HUDEP-2 (cell line): Measurements from ENCODE around the gene SCGB1D1.

Experiments
- DNase-seq, 76 experiments: peaks; one replicate each; lab custom pipeline; 2025; ENCODE audit not compliant: unreplicated experiment in 76 of 76; lab: John Stamatoyannopoulos, UW

SCGB1D1 gene

DNA sequence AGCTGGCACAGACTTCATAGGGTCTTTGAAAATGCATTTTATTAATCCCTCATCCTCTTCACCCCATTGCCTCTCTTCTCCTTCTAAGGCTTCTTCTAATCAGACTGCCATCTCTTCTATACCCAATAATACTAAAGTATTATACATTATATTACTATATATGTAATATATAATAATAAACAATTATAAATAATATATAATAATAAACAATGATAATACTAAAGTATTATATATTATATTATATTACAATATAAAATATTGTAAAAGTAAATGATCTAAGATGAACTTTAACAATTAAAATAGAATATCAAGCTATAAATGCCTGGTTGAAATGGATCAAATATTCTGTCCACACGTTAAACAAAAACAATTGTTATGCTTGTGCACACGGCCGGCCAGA is 31.5 kb downstream of the SCGB1D1 start:
- no peak for DNase-seq

DNA sequence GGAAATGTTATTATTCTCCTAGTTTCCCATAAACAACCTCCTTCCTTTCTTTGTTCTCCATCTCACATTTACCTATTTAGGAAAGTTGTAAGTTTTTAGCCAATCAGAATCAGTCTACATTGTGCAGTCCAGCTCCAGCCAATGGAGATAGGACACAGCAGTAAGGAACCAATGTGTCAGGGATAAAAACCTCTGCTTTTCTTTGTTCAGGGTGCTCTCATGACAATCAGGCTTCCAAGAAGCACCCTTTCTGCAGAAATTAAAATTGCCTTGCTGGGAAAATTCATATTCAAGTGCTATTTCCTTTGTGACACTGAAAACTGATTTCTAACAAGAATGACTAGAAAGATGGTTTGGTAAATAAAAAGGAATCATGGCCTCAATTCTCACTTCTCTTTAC is 33.1 kb downstream of the SCGB1D1 start:
- no peak for DNase-seq

DNA sequence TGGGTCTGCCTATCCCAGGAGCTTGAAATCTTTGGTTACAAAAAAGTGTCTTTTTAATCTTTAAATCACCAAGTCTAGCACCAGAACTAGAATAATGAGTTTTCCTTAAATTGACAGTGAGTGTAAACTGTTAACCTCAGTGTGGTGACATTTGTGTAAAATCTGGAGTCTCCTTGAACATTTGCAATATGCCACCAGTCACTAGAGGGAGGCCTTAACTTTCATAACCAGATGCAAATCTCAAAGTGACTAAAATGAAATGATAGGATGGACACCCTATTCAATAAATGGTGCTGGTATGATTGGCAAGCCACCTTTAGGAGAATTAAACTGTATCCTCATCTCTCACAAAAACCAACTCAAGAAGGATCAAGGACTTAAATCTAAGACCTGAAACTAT is 43.7 kb downstream of the SCGB1D1 start:
- no peak for DNase-seq

DNA sequence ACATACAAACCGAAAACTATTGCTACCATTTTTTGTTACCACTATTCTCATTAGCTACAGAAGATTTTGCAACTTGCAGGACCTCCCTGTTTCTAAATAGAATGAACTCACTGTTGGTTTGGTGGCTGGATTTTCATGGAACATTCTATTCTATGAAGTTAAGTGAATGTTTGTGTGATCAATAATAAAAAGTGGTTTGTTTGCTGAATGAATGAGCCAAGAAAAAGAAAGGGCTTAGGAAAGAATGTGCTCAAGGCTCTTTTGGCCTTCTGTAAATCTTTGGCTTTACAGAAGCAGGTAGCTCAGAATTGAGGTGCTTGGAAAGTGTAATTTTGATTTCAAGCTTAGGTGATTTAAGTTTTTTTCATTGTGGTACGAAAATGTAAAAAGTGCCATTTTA is 46.2 kb downstream of the SCGB1D1 start:
- no peak for DNase-seq

DNA sequence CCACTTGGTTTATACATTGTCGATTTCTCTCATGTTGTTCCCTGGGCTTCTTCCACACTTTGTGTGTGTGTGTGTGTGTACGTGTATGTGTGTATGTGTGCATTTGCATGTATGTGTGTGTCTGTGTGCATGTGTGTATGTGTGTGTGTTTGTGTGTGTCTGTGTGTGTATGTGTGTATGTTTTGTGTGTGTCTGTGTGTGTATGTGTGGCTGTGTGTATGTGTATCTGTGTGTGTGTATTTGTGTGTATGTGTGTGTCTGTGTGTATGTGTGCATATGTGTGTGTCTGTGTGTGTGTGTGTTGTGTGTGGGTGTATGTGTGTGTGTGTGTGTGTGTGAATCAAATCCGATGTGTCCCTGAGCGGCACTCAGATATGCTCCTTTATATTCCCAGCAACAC is 47.5 kb downstream of the SCGB1D1 start:
- no peak for DNase-seq

DNA sequence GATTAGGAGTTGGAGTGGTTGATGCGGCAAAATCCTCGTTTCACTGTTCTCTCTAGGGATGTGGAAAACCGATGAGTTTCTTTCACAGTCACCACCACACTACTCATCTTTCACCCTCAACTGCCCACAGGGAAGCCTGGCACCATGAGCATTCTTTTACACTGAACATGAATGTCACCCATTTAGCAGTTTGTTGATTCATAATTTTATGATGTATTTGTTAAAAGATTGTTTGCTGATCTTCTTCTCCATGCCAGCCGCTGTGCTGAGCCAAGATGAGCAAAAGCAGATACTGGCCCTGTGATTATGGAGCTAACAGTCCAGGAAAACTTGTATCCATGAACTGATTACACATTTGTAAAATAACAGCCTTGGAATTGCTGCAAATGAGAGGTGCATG is 48.1 kb downstream of the SCGB1D1 start:
- no peak for DNase-seq

DNA sequence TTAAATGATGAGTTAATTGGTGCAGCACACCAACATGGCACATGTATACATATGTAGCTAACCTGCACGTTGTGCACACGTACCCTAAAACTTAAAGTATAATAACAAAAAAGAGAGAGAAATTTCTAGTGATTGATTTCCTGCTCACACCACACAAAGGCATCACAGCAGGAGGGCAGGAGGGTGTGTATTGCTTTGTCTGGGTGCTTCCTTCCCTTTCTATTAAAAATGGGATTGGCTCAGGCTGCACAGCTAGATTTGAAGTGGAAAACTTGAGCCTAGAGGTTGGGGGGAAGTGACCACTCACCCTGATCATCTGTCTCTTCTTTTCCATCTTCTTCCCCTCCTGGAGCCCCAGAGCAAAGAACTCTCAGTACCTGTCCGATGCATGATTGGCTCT is 51.1 kb downstream of the SCGB1D1 start:
- no peak for DNase-seq

DNA sequence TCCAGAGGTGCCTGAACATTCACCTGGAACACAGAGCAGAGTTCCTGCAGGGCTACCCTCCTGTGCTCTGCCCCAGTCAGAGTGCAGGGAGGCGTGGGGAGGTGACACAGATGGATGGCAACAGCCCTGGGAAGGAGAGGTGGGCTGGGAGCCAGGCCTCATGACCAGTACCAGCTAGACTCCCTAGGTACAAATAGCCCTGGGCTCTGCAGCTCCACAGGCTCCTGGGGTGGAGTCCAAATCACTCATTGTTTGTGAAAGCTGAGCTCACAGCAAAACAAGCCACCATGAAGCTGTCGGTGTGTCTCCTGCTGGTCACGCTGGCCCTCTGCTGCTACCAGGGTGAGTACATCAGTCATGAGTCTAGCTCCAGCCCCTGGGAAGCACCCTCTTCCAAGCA is 52.0 kb downstream of the SCGB1D1 start, which contains the start of gene SCGB1D2:
TSS of gene SCGB1D2 (plus strand) at position 219 of the 400 bp plus-strand sequence. CDS start at position 288, 69 bp downstream.
- no peak for DNase-seq
